ENCODE data around the gene MAN2A1. TPM values are rescaled to one million over a fixed set of nuclear protein-coding genes. Genes with fewer than 3 reads are reported as not detected.

Gene MAN2A1
- polyA plus RNA-seq, 2 of the 4 experiments (the other 2 are of a cell fraction), result 15.8 to 51.5 TPM

- Histone ChIP-seq H3K4me1 (peaks cover 28% of the 10 kb centered on the region), H3K4me2 (peak overlapping the region; percentile 92), H3K27ac (peak overlapping the region; percentile 96 to 98), H3K9me3 (peaks cover 5% of the 10 kb centered on the region; the same call in 1 of the 3 replicates), H3K4me3 (peak overlapping the region; percentile 94)
- TF ChIP-seq RCOR1 (IDR thresholded peaks at IDR 0.05; ENCODE audit: low read depth, low read length) (no peak), KDM5A (IDR thresholded peaks at IDR 0.05) (no peak), FOXS1 (CRISPR knock-in tag; IDR thresholded peaks at IDR 0.05) (no peak), POLR2A (IDR thresholded peaks at IDR 0.05; ENCODE audit: low read length) (no peak), TFCP2L1 (CRISPR knock-in tag; IDR thresholded peaks at IDR 0.05) (no peak), MAX (IDR thresholded peaks at IDR 0.05) (0 out of 2 replicates have a peak, but pooled peaks have one; percentile 38), ESRRA (IDR thresholded peaks at IDR 0.05; ENCODE audit: borderline replicate concordance, low read length) (no peak), PHF8 (IDR thresholded peaks at IDR 0.05; ENCODE audit: borderline replicate concordance, low read depth) (peak; percentile 5; the same call in 1 of the 2 replicates), KDM1A (IDR thresholded peaks at IDR 0.05; ENCODE audit: low read depth) (no peak), CTCF (IDR thresholded peaks at IDR 0.05) (peak; percentile 57), SMC3 (IDR thresholded peaks at IDR 0.05) (peak; percentile 59), CEBPB (IDR thresholded peaks at IDR 0.05) (no peak), BHLHE40 (IDR thresholded peaks at IDR 0.05; ENCODE audit: low read depth, low read length) (no peak), ZSCAN20 (CRISPR knock-in tag; IDR thresholded peaks at IDR 0.05) (no peak), NFE2L2 (conservative IDR thresholded peaks at IDR 0.05; ENCODE audit: low read length) (no peak), ZFP36 (IDR thresholded peaks at IDR 0.05; ENCODE audit: borderline replicate concordance, partially characterized antibody) (no peak), REST (IDR thresholded peaks at IDR 0.05) (no peak), RAD21 (conservative IDR thresholded peaks at IDR 0.05 in 1 of 2, IDR thresholded peaks at IDR 0.05 in 1 of 2) (peak; percentile 66 to 68)
- POLR2A ChIA-PET, result interaction anchor here (1.1 kb wide), 1 partner anchor 52 kb away, joined by 3 read pairs; no protein-coding TSS in a partner anchor
- FAIRE-seq, result no peak
- CTCF ChIA-PET, result interaction anchor here (0.6 to 4.0 kb wide), 13 partner anchors 8 to 170 kb away, joined by 3 to 14 read pairs (median 3); no protein-coding TSS in a partner anchor
- peak; percentile 58 to 74 for DNase-seq (ENCODE audit: low read depth in 1 of 2, low spot score in 1 of 2)
- WGBS (ENCODE audit: missing lambda C conversion rate), result 1% methylated on average over 26 of the region's 26 CpGs
- ATAC-seq, result peak; percentile 36 to 58; a peak in 4 of 6 replicates
These were observed 1.3 kb downstream of the MAN2A1 start for GRCh38 chr5:109690975-109691574.

- ChIA-PET POLR2A (no interaction called here), CTCF (interaction anchor here (0.6 to 4.0 kb wide), 8 partner anchors 9 to 169 kb away, joined by 3 to 14 read pairs (median 4); no protein-coding TSS in a partner anchor)
- no peak for FAIRE-seq
- no peak for DNase-seq (ENCODE audit: low read depth in 1 of 2, low spot score in 1 of 2)
- peak overlapping the region; percentile 92 for H3K4me2 ChIP-seq
- no peak for ATAC-seq
- peaks cover 28% of the 10 kb centered on the region for H3K4me1 ChIP-seq
- H3K27ac ChIP-seq, result no peak overlapping the region
- H3K9me3 ChIP-seq, result peaks cover 5% of the 10 kb centered on the region; the same call in 1 of the 3 replicates
- TF ChIP-seq RNF2 (IDR thresholded peaks at IDR 0.05; ENCODE audit: borderline replicate concordance, low read depth) (no peak), ZNF302 (CRISPR knock-in tag; IDR thresholded peaks at IDR 0.05) (no peak), PHF8 (IDR thresholded peaks at IDR 0.05; ENCODE audit: borderline replicate concordance, low read depth) (no peak), ZC3H11A (IDR thresholded peaks at IDR 0.05) (no peak), E2F6 (IDR thresholded peaks at IDR 0.05; ENCODE audit: borderline replicate concordance, low read depth) (no peak), ZFP36 (IDR thresholded peaks at IDR 0.05; ENCODE audit: borderline replicate concordance, partially characterized antibody) (no peak), FOSL2 (IDR thresholded peaks at IDR 0.05) (no peak), FOSL2 (CRISPR knock-in tag; IDR thresholded peaks at IDR 0.05) (0 out of 2 replicates have a peak, but pooled peaks have one; percentile 8), CBX2 (IDR thresholded peaks at IDR 0.05; ENCODE audit: borderline replicate concordance, low read depth) (no peak)
- 92% methylated on average over 1 of the region's 1 CpG for WGBS (ENCODE audit: missing lambda C conversion rate)
- no peak overlapping the region for H3K4me3 ChIP-seq
These were observed 2.3 kb downstream of the MAN2A1 start for GRCh38 chr5:109691996-109692395.
